Measurements from ENCODE around the gene RNU1-3. TPM values are rescaled to one million over a fixed set of nuclear protein-coding genes. Genes with fewer than 3 reads are reported as not detected.
"Not testable (repeated sequence)": the region's sequence is repeated elsewhere in the genome, so short reads cannot be mapped to it uniquely, and the experiment has no call there.

RNU1-3 gene
- total and polyA plus RNA-seq, 2 donors (not counting 1 experiment from before 2014, with no cell fraction given), result 4,377 TPM; not detected in 1

DNA sequence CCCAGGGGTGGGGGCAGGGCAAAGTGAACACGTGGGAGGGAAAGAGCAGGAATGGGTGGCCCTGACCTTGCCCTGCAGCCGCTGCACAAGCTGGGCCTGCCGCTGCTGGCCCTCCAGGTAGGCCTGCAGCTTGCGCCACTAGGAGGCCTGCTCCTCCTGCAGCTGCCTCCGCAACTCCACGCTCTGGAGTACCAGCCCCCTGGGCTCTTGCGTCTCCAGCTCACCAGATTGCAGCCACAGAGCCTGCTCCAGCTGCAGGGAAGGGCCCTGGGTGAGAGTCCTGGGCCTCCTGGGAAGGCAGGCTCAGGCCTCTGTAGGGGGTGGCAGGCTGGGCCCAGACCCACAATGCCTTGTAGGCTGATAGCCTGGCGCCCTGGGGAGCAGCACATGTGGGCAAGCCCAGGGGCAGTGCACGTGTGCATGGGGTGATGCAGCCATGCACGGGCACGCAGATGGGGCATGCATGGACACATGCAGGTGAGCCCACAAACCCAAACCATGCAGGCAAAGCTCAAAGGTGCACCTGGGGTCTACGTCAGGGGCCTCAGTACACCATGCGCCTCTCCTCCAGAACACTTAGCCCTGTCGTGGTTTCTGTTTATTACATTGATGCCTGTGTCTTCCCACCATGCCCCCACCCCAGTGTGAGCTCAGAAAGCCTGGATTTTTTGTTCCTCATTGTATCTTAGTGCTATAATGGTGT, 9.6 kb downstream of the RNU1-3 start:
- ATAC-seq (ENCODE audit: low read depth); intact Hi-C loops (cut with micrococcal nuclease); CTCF ChIA-PET: not testable (repeated sequence)

DNA sequence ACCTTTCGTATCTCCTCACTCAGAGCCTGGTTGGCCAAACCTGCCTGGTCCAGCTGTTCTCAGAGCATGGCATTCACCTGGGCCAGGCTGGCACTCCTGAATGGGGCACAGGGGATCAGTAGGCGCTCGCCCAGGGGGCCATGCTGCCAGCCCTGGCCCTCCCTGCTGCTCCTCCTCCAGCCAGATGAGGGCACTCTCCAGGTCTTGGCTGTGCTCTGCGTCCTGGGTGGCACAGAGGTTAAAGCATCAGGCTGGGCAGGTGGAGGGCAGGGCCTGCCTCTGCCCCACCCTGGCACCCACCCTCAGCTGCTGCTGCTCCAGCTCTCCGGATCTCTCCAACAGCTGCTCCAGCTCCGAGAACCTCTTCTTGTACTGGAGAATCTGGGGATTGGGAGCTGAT, 10.2 kb downstream of the RNU1-3 start:
- POLR2A ChIA-PET; H3K79me2 ChIP-seq (ENCODE audit: control insufficient read depth, insufficient read depth, low read length); intact Hi-C loops (cut with micrococcal nuclease); DNase-seq; H3K4me1 ChIP-seq (ENCODE audit: control insufficient read depth in 2 of 2, insufficient read depth in 2 of 2, low read length in 2 of 2); CTCF ChIA-PET; H3K27ac Mint-ChIP-seq; H3K36me3 ChIP-seq (replicated peaks in 1 of 2; ENCODE audit: control extremely low read depth in 1 of 2, control insufficient read depth in 1 of 2, extremely low read depth in 1 of 2, insufficient read depth in 2 of 2, low read length in 1 of 2); H3K4me2 ChIP-seq (replicated peaks; ENCODE audit: low read depth, low read length, poor library complexity, severe bottlenecking); H3K4me3 Mint-ChIP-seq; H4K20me1 ChIP-seq (ENCODE audit: control insufficient read depth, insufficient read depth, low read length, poor library complexity, severe bottlenecking); H3K27me3 Mint-ChIP-seq; H3K4me1 Mint-ChIP-seq; H3K27ac ChIP-seq (ENCODE audit: low read length in 2 of 2); H3K9ac ChIP-seq (ENCODE audit: low read length); H3K27me3 ChIP-seq (replicated peaks in 1 of 4; ENCODE audit: control extremely low read depth in 1 of 4, control insufficient read depth in 3 of 4, insufficient read depth in 4 of 4, low read length in 3 of 4); H3K9me3 Mint-ChIP-seq (ENCODE audit: insufficient read depth); H2AFZ ChIP-seq (ENCODE audit: insufficient read depth, low read depth, low read length, poor library complexity, severe bottlenecking); H3K4me3 ChIP-seq (ENCODE audit: control extremely low read depth in 1 of 5, extremely low read depth in 1 of 5, insufficient read depth in 1 of 5, low read depth in 2 of 5, low read length in 4 of 5); H3K9me3 ChIP-seq (ENCODE audit: control extremely low read depth in 1 of 3, control insufficient read depth in 2 of 3, insufficient read depth in 1 of 3, low read length in 2 of 3): not testable (repeated sequence)
- ATAC-seq (ENCODE audit: low read depth), result peak; percentile 70
- no CpG with 5 or more reads among the region's 6 CpGs for WGBS (ENCODE audit: insufficient coverage)

More for the DNA sequence above, 9.6 kb downstream of the RNU1-3 start:
- H3K9ac ChIP-seq (ENCODE audit: low read length); H3K27me3 ChIP-seq (replicated peaks in 1 of 4; ENCODE audit: control extremely low read depth in 1 of 4, control insufficient read depth in 3 of 4, insufficient read depth in 4 of 4, low read length in 3 of 4); H4K20me1 ChIP-seq (ENCODE audit: control insufficient read depth, insufficient read depth, low read length, poor library complexity, severe bottlenecking); POLR2A ChIA-PET; H3K27ac ChIP-seq (ENCODE audit: low read length in 2 of 2); H3K4me1 ChIP-seq (ENCODE audit: control insufficient read depth in 2 of 2, insufficient read depth in 2 of 2, low read length in 2 of 2); H3K27me3 Mint-ChIP-seq; H3K27ac Mint-ChIP-seq; H3K79me2 ChIP-seq (ENCODE audit: control insufficient read depth, insufficient read depth, low read length); H3K9me3 ChIP-seq (ENCODE audit: control extremely low read depth in 1 of 3, control insufficient read depth in 2 of 3, insufficient read depth in 1 of 3, low read length in 2 of 3); H2AFZ ChIP-seq (ENCODE audit: insufficient read depth, low read depth, low read length, poor library complexity, severe bottlenecking); DNase-seq; H3K9me3 Mint-ChIP-seq (ENCODE audit: insufficient read depth); H3K4me3 ChIP-seq (ENCODE audit: control extremely low read depth in 1 of 5, extremely low read depth in 1 of 5, insufficient read depth in 1 of 5, low read depth in 2 of 5, low read length in 4 of 5); H3K4me1 Mint-ChIP-seq; H3K4me3 Mint-ChIP-seq; H3K36me3 ChIP-seq (replicated peaks in 1 of 2; ENCODE audit: control extremely low read depth in 1 of 2, control insufficient read depth in 1 of 2, extremely low read depth in 1 of 2, insufficient read depth in 2 of 2, low read length in 1 of 2); H3K4me2 ChIP-seq (replicated peaks; ENCODE audit: low read depth, low read length, poor library complexity, severe bottlenecking): not testable (repeated sequence)
- no CpG with 5 or more reads among the region's 14 CpGs for WGBS (ENCODE audit: insufficient coverage)

DNA sequence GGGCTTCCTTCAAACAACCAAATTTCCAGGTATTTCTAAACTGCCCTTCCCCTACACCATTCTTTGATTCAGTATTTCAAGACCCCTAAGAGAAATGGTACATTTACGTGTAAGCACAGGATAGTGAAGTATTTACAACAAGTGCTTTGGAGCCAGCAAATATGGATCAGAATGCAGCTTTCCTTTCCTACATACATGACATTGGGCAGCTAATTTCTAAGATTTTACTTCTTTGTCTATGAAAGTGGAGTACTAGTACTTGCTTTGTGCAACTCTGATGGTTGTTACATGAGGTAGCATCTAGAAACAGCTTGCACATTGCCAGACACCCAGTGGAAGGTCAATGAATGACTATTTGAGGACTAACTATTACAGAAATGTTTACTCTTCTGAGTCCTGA, 15.2 kb downstream of the RNU1-3 start:
- H3K9me3 ChIP-seq (ENCODE audit: control extremely low read depth in 1 of 3, control insufficient read depth in 2 of 3, insufficient read depth in 1 of 3, low read length in 2 of 3); H3K9me3 Mint-ChIP-seq (ENCODE audit: insufficient read depth); H3K4me1 ChIP-seq (ENCODE audit: control insufficient read depth in 2 of 2, insufficient read depth in 2 of 2, low read length in 2 of 2); POLR2A ChIA-PET; H3K79me2 ChIP-seq (ENCODE audit: control insufficient read depth, insufficient read depth, low read length); H4K20me1 ChIP-seq (ENCODE audit: control insufficient read depth, insufficient read depth, low read length, poor library complexity, severe bottlenecking); H3K4me1 Mint-ChIP-seq; H3K27ac Mint-ChIP-seq; H3K36me3 ChIP-seq (replicated peaks in 1 of 2; ENCODE audit: control extremely low read depth in 1 of 2, control insufficient read depth in 1 of 2, extremely low read depth in 1 of 2, insufficient read depth in 2 of 2, low read length in 1 of 2); ATAC-seq (ENCODE audit: low read depth); H2AFZ ChIP-seq (ENCODE audit: insufficient read depth, low read depth, low read length, poor library complexity, severe bottlenecking); intact Hi-C loops (cut with micrococcal nuclease); H3K27me3 ChIP-seq (replicated peaks in 1 of 4; ENCODE audit: control extremely low read depth in 1 of 4, control insufficient read depth in 3 of 4, insufficient read depth in 4 of 4, low read length in 3 of 4); DNase-seq; H3K4me2 ChIP-seq (replicated peaks; ENCODE audit: low read depth, low read length, poor library complexity, severe bottlenecking); H3K4me3 ChIP-seq (ENCODE audit: control extremely low read depth in 1 of 5, extremely low read depth in 1 of 5, insufficient read depth in 1 of 5, low read depth in 2 of 5, low read length in 4 of 5); H3K4me3 Mint-ChIP-seq; H3K27ac ChIP-seq (ENCODE audit: low read length in 2 of 2); H3K9ac ChIP-seq (ENCODE audit: low read length); H3K27me3 Mint-ChIP-seq; CTCF ChIA-PET: not testable (repeated sequence)
- no CpG with 5 or more reads among the region's 1 CpG for WGBS (ENCODE audit: insufficient coverage)

DNA sequence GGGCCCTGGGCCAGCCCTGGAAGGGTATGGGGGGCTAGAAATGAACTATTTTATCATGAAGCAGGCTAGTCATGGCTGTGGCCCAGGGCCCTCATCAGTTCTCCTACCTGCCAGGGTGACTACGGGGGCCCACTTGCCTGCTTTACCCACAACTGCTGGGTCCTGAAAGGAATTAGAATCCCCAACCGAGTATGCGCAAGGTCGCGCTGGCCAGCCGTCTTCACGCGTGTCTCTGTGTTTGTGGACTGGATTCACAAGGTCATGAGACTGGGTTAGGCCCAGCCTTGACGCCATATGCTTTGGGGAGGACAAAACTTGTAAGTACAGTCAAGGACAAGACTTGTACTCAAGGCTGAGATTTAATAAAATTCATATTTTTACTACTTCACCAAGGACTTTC, 16.8 kb downstream of the RNU1-3 start:
- H3K9me3 ChIP-seq (ENCODE audit: control extremely low read depth in 1 of 3, control insufficient read depth in 2 of 3, insufficient read depth in 1 of 3, low read length in 2 of 3); H3K9ac ChIP-seq (ENCODE audit: low read length); H2AFZ ChIP-seq (ENCODE audit: insufficient read depth, low read depth, low read length, poor library complexity, severe bottlenecking); H3K36me3 ChIP-seq (replicated peaks in 1 of 2; ENCODE audit: control extremely low read depth in 1 of 2, control insufficient read depth in 1 of 2, extremely low read depth in 1 of 2, insufficient read depth in 2 of 2, low read length in 1 of 2); H3K4me3 Mint-ChIP-seq; H3K27me3 Mint-ChIP-seq; CTCF ChIA-PET; H3K4me3 ChIP-seq (ENCODE audit: control extremely low read depth in 1 of 5, extremely low read depth in 1 of 5, insufficient read depth in 1 of 5, low read depth in 2 of 5, low read length in 4 of 5); H3K4me1 Mint-ChIP-seq; POLR2A ChIA-PET; H3K79me2 ChIP-seq (ENCODE audit: control insufficient read depth, insufficient read depth, low read length); H3K27ac Mint-ChIP-seq; H3K9me3 Mint-ChIP-seq (ENCODE audit: insufficient read depth); H3K27ac ChIP-seq (ENCODE audit: low read length in 2 of 2); DNase-seq; H3K4me2 ChIP-seq (replicated peaks; ENCODE audit: low read depth, low read length, poor library complexity, severe bottlenecking); H4K20me1 ChIP-seq (ENCODE audit: control insufficient read depth, insufficient read depth, low read length, poor library complexity, severe bottlenecking); ATAC-seq (ENCODE audit: low read depth); H3K27me3 ChIP-seq (replicated peaks in 1 of 4; ENCODE audit: control extremely low read depth in 1 of 4, control insufficient read depth in 3 of 4, insufficient read depth in 4 of 4, low read length in 3 of 4): not testable (repeated sequence)
- no CpG with 5 or more reads among the region's 9 CpGs for WGBS (ENCODE audit: insufficient coverage)
- H3K4me1 ChIP-seq (ENCODE audit: control insufficient read depth in 2 of 2, insufficient read depth in 2 of 2, low read length in 2 of 2), result peaks cover 5 to 15% of the 10 kb centered on the region in 2 donors
- intact Hi-C loops (cut with micrococcal nuclease), result loop anchor here (10.0 kb wide), 2 partner anchors 285 to 1125 kb away; partner anchors contain the start of genes CASP9, DNAJC16 and SZRD1
